AG09319 (cell line): ENCODE results near the gene ATG4A.

Experiments
- DNase-seq: peaks from one replicate; pipeline ENCODE4 v3.0.0-alpha.2; 2010; ENCODE audit warnings: low read depth; ENCODE audit errors: extremely low read depth
- CTCF ChIP-seq: IDR thresholded peaks from 2 replicates; pipeline ENCODE4 v1.5.1; 2011; ENCODE audit warnings: low read depth, mild to moderate bottlenecking, inconsistent platforms, low read length, moderate library complexity

ATG4A gene

GRCh38 chrX:108157628-108158027 lies 66.0 kb downstream of the ATG4A start:
- TF ChIP-seq CTCF: no peak
- no peak for DNase-seq

GRCh38 chrX:108159028-108159670 lies 67.6 kb downstream of the ATG4A start:
- TF ChIP-seq CTCF: no peak
- no peak for DNase-seq

- TF ChIP-seq CTCF: no peak
- no peak for DNase-seq
Observed at GRCh38 chrX:108160309-108160708, 68.7 kb downstream of the ATG4A start.

- DNase-seq: no peak
- no peak for TF ChIP-seq CTCF
Observed at GRCh38 chrX:108162265-108162664, 70.7 kb downstream of the ATG4A start.

GRCh38 chrX:108163333-108164082 lies 71.9 kb downstream of the ATG4A start:
- TF ChIP-seq CTCF: no peak
- no peak for DNase-seq

GRCh38 chrX:108165383-108166111 lies 74.0 kb downstream of the ATG4A start:
- TF ChIP-seq CTCF: peak; percentile 47
- DNase-seq: no peak
